K562 (cell line): ENCODE results near the gene TUBD1. TPM values are rescaled to one million over a fixed set of nuclear protein-coding genes. Genes with fewer than 3 reads are reported as not detected.

Source experiments
- ATAC-seq: fragments of 200-7000 bp; cut with Tn5 transposase; 3 replicates; pipeline ENCODE4 v1.9.1; 2020; ENCODE audit warnings: moderate library complexity
- BruUV-seq: library from RNA; stranded (reverse); fragments of 400-500 nt; replicated peaks from 2 replicates; lab custom pipeline; 2021; lab: Mats Ljungman, UMichigan
- CTCF ChIA-PET: fragments of 300-600 bp; formaldehyde crosslinking; extraction: SDS; loops from one replicate; lab custom pipeline; 2021; ENCODE audit warnings: low intra/inter-chr PET ratio; lab: Yijun Ruan, JAX
- POLR2A ChIA-PET: fragments of 300-600, 350-650 bp; sonication (Branson Sonifier 250); formaldehyde crosslinking; extraction: SDS; loops from one replicate; lab custom pipeline; 2021; ENCODE audit warnings: antibody characterized with exemption, inconsistent platforms; lab: Yijun Ruan, JAX
- DNase-seq, 4 experiments: peaks; one replicate each; pipeline versions ENCODE4 v3.0.0 to v3.0.0-alpha.2; 2011 to 2018; ENCODE audit warnings: low spot score in 3 of 4, mixed read lengths in 3 of 4; ENCODE audit errors: extremely low read depth in 1 of 4
- FAIRE-seq: peaks from 2 replicates; lab custom pipeline; 2011; peaks lifted over from hg19 to GRCh38; lab: Jason Lieb, UNC
- H2AFZ ChIP-seq: 2 replicates; pipeline ENCODE4 v1.6.0; 2011; ENCODE audit warnings: low read depth, low read length, control low read depth, inconsistent platforms
- H3K27ac ChIP-seq: fragments of 200-600 bp; 3 replicates; pipeline ENCODE4 v1.8.0; 2011; ENCODE audit warnings: low read depth, mild to moderate bottlenecking, control low read depth, inconsistent platforms, low read length, moderate library complexity, mixed read lengths; ENCODE audit errors: extremely low read depth
- H3K27me3 ChIP-seq, 2 experiments: fragments of 300-600 bp in 1 of 2; 2 replicates in 1 of 2; 3 replicates in 1 of 2; pipeline versions ENCODE4 v1.6.0 to v1.8.0; 2011; ENCODE audit warnings: inconsistent platforms in 2 of 2, low read length in 2 of 2, mild to moderate bottlenecking in 1 of 2, mixed read lengths in 1 of 2, moderate library complexity in 1 of 2; ENCODE audit not compliant: control insufficient read depth in 2 of 2, insufficient read depth in 2 of 2
- H3K36me3 ChIP-seq: fragments of 300-600 bp; 3 replicates; pipeline ENCODE4 v1.8.0; 2011; ENCODE audit warnings: mild to moderate bottlenecking, low read length, inconsistent platforms; ENCODE audit not compliant: control insufficient read depth, insufficient read depth
- H3K4me1 ChIP-seq, 2 experiments: fragments of 200-600 bp in 1 of 2; replicated peaks in 1 of 2; 2 replicates in 1 of 2; 3 replicates in 1 of 2; pipeline versions ENCODE4 v1.5.1 to v1.8.0; 2011; ENCODE audit warnings: inconsistent platforms in 2 of 2, low read length in 2 of 2, mild to moderate bottlenecking in 1 of 2, mixed read lengths in 1 of 2, moderate library complexity in 1 of 2; ENCODE audit not compliant: control insufficient read depth in 2 of 2, insufficient read depth in 2 of 2
- H3K4me2 ChIP-seq: 2 replicates; pipeline ENCODE4 v1.6.1; 2011; ENCODE audit warnings: low read length, control low read depth, inconsistent platforms, mixed read lengths; ENCODE audit not compliant: insufficient read depth
- H3K4me3 ChIP-seq: fragments of 200-600 bp; sonication (generic), shearing (Covaris generic); 2 replicates; pipeline ENCODE4 v1.5.1; 2016; ENCODE audit warnings: control low read depth, inconsistent platforms
- H3K79me2 ChIP-seq: fragments of 200-600 bp; 3 replicates; pipeline ENCODE4 v1.8.0; 2011; ENCODE audit warnings: low read length, inconsistent platforms; ENCODE audit not compliant: control insufficient read depth, insufficient read depth
- H3K9ac ChIP-seq, 2 experiments: 2 replicates each; pipeline versions ENCODE4 v1.6.0 to v1.6.1; 2011; ENCODE audit warnings: low read depth in 2 of 2, low read length in 2 of 2, control low read depth in 1 of 2, inconsistent platforms in 1 of 2, mild to moderate bottlenecking in 1 of 2, mixed read lengths in 1 of 2; ENCODE audit not compliant: insufficient read depth in 1 of 2
- H3K9me1 ChIP-seq: one replicate; pipeline ENCODE4 v1.6.0; 2011; ENCODE audit warnings: inconsistent platforms, mild to moderate bottlenecking, low read length, moderate library complexity; ENCODE audit not compliant: control insufficient read depth, insufficient read depth
- H3K9me3 ChIP-seq: replicated peaks from 2 replicates; pipeline ENCODE4 v1.5.1; 2011; ENCODE audit warnings: low read depth, low read length, inconsistent platforms; ENCODE audit not compliant: control insufficient read depth, insufficient read depth
- H4K20me1 ChIP-seq: replicated peaks from 2 replicates; pipeline ENCODE4 v1.6.1; 2011; ENCODE audit warnings: low read length, inconsistent platforms, mixed read lengths; ENCODE audit not compliant: control insufficient read depth, insufficient read depth
- AFF1 ChIP-seq, 2 experiments: fragments of 450-650 bp; IDR thresholded peaks; 2 replicates each; pipeline ENCODE4 v1.6.1; 2018; ENCODE audit warnings: mild to moderate bottlenecking in 2 of 2, low read depth in 1 of 2; ENCODE audit not compliant: partially characterized antibody in 2 of 2
- IFI16 ChIP-seq: fragments of 250-450 bp; sonication (Bioruptor Pico); IDR thresholded peaks from 2 replicates; pipeline ENCODE4 v2.1.2; 2022; ENCODE audit warnings: mild to moderate bottlenecking, inconsistent platforms
- KAT7 ChIP-seq: sonication (generic); formaldehyde crosslinking; IDR thresholded peaks from 2 replicates; pipeline ENCODE4 v1.8.0; 2022; ENCODE audit warnings: missing genetic modification reagents, mild to moderate bottlenecking, borderline replicate concordance
- ZC3H4 ChIP-seq: sonication (generic); formaldehyde crosslinking; IDR thresholded peaks from 2 replicates; pipeline ENCODE4 v1.9.0; 2021; ENCODE audit warnings: missing genetic modification reagents, borderline replicate concordance
- ZNF197 ChIP-seq: fragments of 200-800 bp; sonication (Bioruptor generic); IDR thresholded peaks from 2 replicates; pipeline ENCODE4 v1.6.1; 2016; ENCODE audit warnings: low read depth, missing genetic modification characterization, missing compliant biosample characterization
- WGBS: fragments of 100-300 bp; shearing (Covaris generic); methylation state at CpG from one replicate; pipeline ENCODE4 v1.1.6; 2016; ENCODE audit warnings: low coverage, mixed read lengths; ENCODE audit not compliant: insufficient coverage; ENCODE audit errors: missing lambda C conversion rate; 5-methylcytosine and 5-hydroxymethylcytosine counted together
- in situ Hi-C: fragments of 300-500 bp; cut with MboI; formaldehyde crosslinking; loops from 4 replicates; pipeline ENCODE4 v1.15.0; 2018; ENCODE audit warnings: inconsistent platforms, mixed read lengths
- intact Hi-C: fragments of 100-400 bp; cut with micrococcal nuclease; formaldehyde crosslinking; loops from 2 replicates; pipeline ENCODE4 v1.14.2; 2022
- polyA plus RNA-seq, 8 experiments: library from polyadenylated mRNA; depleted of rRNA in 4 of 8; stranded (reverse) in 5 of 8; unstranded in 3 of 8; fragments of >200 nt; fragmentation: Nextera tagmentation in 2 of 8; fragmentation: Illumina TruSeq in 1 of 8; extraction: Ambion mirVana in 2 of 8; extraction: Trizol in 1 of 8; gene quantifications; 2 replicates each; pipeline versions ENCODE4 v1.2.1 to v1.2.3, GENCODE V29; 2011 to 2014; ENCODE audit warnings: inconsistent platforms in 1 of 8, missing spikeins in 1 of 8
- total RNA-seq, 7 experiments: library from RNA; depleted of rRNA in 6 of 7; stranded (reverse); fragments of >200 nt in 6 of 7; fragmentation: Illumina TruSeq in 2 of 7; extraction: Trizol in 2 of 7; gene quantifications; 2 replicates each; pipeline versions ENCODE4 v1.2.1 to v1.2.3, GENCODE V29; 2011 to 2021; ENCODE audit warnings: low replicate concordance in 1 of 7
- TF ChIP-seq, protein P1 (sequence below): fragments of 450-650 bp; IDR thresholded peaks from 2 replicates; pipeline ENCODE4 v1.6.1; 2016; ENCODE audit warnings: borderline replicate concordance
- TF ChIP-seq, protein P2 (sequence below): conservative IDR thresholded peaks from 2 replicates; pipeline ENCODE4 v1.6.1; 2011; ENCODE audit warnings: low read depth, mild to moderate bottlenecking, low read length; ENCODE audit not compliant: control insufficient read depth
- TF ChIP-seq, protein P3 (sequence below), 2 experiments: IDR thresholded peaks; 2 replicates each; pipeline ENCODE4 v1.6.1; 2012; ENCODE audit warnings: improper control_type of control experiment in 2 of 2, low read depth in 2 of 2, low read length in 2 of 2, borderline replicate concordance in 1 of 2

Gene TUBD1
- total and polyA plus RNA-seq, 9 of the 15 experiments (the other 6 are each of a cell fraction or from before 2014, with no cell fraction given) = 10.8 to 35.3 (median 17.9) TPM

GRCh38 chr17:59893676-59894100 lies 945 bp upstream of the TUBD1 start (continued):
- TF ChIP-seq, protein P1, sequence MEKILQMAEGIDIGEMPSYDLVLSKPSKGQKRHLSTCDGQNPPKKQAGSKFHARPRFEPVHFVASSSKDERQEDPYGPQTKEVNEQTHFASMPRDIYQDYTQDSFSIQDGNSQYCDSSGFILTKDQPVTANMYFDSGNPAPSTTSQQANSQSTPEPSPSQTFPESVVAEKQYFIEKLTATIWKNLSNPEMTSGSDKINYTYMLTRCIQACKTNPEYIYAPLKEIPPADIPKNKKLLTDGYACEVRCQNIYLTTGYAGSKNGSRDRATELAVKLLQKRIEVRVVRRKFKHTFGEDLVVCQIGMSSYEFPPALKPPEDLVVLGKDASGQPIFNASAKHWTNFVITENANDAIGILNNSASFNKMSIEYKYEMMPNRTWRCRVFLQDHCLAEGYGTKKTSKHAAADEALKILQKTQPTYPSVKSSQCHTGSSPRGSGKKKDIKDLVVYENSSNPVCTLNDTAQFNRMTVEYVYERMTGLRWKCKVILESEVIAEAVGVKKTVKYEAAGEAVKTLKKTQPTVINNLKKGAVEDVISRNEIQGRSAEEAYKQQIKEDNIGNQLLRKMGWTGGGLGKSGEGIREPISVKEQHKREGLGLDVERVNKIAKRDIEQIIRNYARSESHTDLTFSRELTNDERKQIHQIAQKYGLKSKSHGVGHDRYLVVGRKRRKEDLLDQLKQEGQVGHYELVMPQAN = peak; percentile 69
- TF ChIP-seq, protein P2, sequence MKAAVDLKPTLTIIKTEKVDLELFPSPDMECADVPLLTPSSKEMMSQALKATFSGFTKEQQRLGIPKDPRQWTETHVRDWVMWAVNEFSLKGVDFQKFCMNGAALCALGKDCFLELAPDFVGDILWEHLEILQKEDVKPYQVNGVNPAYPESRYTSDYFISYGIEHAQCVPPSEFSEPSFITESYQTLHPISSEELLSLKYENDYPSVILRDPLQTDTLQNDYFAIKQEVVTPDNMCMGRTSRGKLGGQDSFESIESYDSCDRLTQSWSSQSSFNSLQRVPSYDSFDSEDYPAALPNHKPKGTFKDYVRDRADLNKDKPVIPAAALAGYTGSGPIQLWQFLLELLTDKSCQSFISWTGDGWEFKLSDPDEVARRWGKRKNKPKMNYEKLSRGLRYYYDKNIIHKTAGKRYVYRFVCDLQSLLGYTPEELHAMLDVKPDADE = peak; percentile 73; the same call in 1 of the 2 replicates

- Histone ChIP-seq H3K9me1 (no peaks in the 10 kb centered on the region), H3K27ac (peak overlapping the region; percentile 71), H3K36me3 (peaks cover 38% of the 10 kb centered on the region), H3K4me1 (peaks cover 10 to 14% of the 10 kb centered on the region in 2 experiments; a peak in 4 of 5 replicates), H3K9me3 (no peaks in the 10 kb centered on the region), H2AFZ (peak overlapping the region; percentile 84), H3K79me2 (peaks cover 70% of the 10 kb centered on the region), H4K20me1 (no peaks in the 10 kb centered on the region), H3K27me3 (no peaks in the 10 kb centered on the region), H3K4me3 (peak overlapping the region; percentile 85), H3K4me2 (peak overlapping the region; percentile 92), H3K9ac (peak overlapping the region; percentile 77 to 99)
- POLR2A ChIA-PET = interaction anchor here (0.6 to 2.1 kb wide), 8 partner anchors 8 to 189 kb away, joined by 3 to 11 read pairs (median 4); no protein-coding TSS in a partner anchor
- DNase-seq (peak in 2 of 4 experiments; percentile 69 to 70), FAIRE-seq (no peak), ATAC-seq (peak; percentile 74)
- under 1% methylated on average over 25 of the region's 25 CpGs for WGBS
- in situ Hi-C loops (no loop called here), intact Hi-C loops (no loop called here)
- TSS peak; percentile 92 for BruUV-seq
- CTCF ChIA-PET = no interaction called here
- TF ChIP-seq, protein P3, sequence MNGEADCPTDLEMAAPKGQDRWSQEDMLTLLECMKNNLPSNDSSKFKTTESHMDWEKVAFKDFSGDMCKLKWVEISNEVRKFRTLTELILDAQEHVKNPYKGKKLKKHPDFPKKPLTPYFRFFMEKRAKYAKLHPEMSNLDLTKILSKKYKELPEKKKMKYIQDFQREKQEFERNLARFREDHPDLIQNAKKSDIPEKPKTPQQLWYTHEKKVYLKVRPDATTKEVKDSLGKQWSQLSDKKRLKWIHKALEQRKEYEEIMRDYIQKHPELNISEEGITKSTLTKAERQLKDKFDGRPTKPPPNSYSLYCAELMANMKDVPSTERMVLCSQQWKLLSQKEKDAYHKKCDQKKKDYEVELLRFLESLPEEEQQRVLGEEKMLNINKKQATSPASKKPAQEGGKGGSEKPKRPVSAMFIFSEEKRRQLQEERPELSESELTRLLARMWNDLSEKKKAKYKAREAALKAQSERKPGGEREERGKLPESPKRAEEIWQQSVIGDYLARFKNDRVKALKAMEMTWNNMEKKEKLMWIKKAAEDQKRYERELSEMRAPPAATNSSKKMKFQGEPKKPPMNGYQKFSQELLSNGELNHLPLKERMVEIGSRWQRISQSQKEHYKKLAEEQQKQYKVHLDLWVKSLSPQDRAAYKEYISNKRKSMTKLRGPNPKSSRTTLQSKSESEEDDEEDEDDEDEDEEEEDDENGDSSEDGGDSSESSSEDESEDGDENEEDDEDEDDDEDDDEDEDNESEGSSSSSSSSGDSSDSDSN (IDR thresholded peaks at IDR 0.05; ENCODE audit: borderline replicate concordance in 1 of 2, low read depth in 2 of 2, low read length in 2 of 2) = no peak
- TF ChIP-seq AFF1 (IDR thresholded peaks at IDR 0.05; ENCODE audit: low read depth in 1 of 2, partially characterized antibody in 2 of 2) (peak in 1 of 2 experiments; percentile 47), IFI16 (CRISPR knock-in tag) (no peak), ZC3H4 (CRISPR knock-in tag) (no peak), KAT7 (peak; percentile 84; the same call in 1 of the 2 replicates), ZNF197 (CRISPR knock-in tag) (0 out of 2 replicates have a peak, but pooled peaks have one; percentile 27)
Observed at GRCh38 chr17:59892251-59892923, 356 bp downstream of the TUBD1 start.
